ENCODE measurements around the gene TENT4B.

GRCh38 chr16:50274326-50275097 is 121.4 kb downstream of the TENT4B start:
- TF ChIP-seq CTCF (IDR thresholded peaks at IDR 0.05) = no peak
- TF ChIP-seq POLR2A (IDR thresholded peaks at IDR 0.05) = no peak
- no peak for TF ChIP-seq POLR2AphosphoS5 (IDR thresholded peaks at IDR 0.05)

Measured in breast epithelium (tissue), 3 donors.